Ascending aorta (tissue), 2 donors: Measurements from ENCODE around the gene ANGEL2. TPM values are rescaled to one million over a fixed set of nuclear protein-coding genes. Genes with fewer than 3 reads are reported as not detected.
A peak's percentile ranks its signal among the peaks of the same experiment; 100 is the strongest.

Source experiments
- DNase-seq, 2 donors: peaks; one replicate each; pipeline ENCODE4 v3.0.0-alpha.2; 2019; ENCODE audit warnings: low spot score in 2 of 2
- H3K27ac ChIP-seq, 2 donors: fragments of 200-600 bp; sonication (generic); one replicate each; pipeline ENCODE4 v1.5.1; 2016 to 2017; ENCODE audit warnings: mild to moderate bottlenecking in 1 of 2
- H3K27me3 ChIP-seq: fragments of 200-600 bp; sonication (generic); one replicate; pipeline ENCODE4 v1.5.1; 2017
- H3K36me3 ChIP-seq, 2 donors: fragments of 200-600 bp; sonication (generic); one replicate each; pipeline ENCODE4 v1.5.1; 2016
- H3K4me1 ChIP-seq, 2 donors: fragments of 200-600 bp; sonication (generic); one replicate each; pipeline ENCODE4 v1.5.1; 2016 to 2017; ENCODE audit warnings: mild to moderate bottlenecking in 1 of 2
- H3K4me3 ChIP-seq, 2 donors: fragments of 200-600 bp; sonication (generic); one replicate each; pipeline ENCODE4 v1.5.1; 2016 to 2017; ENCODE audit warnings: mild to moderate bottlenecking in 1 of 2
- H3K9me3 ChIP-seq, 2 donors: fragments of 200-600 bp; sonication (generic); one replicate each; pipeline ENCODE4 v1.5.1; 2016
- intact Hi-C: fragments of 100-400 bp; cut with DNase I; formaldehyde crosslinking; loops from one replicate; pipeline ENCODE4 v1.15.1; 2023
- total RNA-seq: library from RNA; depleted of rRNA; stranded (reverse); fragments of >200 nt; gene quantifications from one replicate; pipeline ENCODE4 v1.1.0, GENCODE V29; 2016
- TF ChIP-seq, protein P1 (sequence below), 3 experiments: fragments of 200-600 bp in 2 of 3; fragments of 450-650 bp in 1 of 3; sonication (generic) in 2 of 3; IDR thresholded peaks; one replicate each; pipeline ENCODE4 v1.5.1; 2016 to 2019; ENCODE audit warnings: antibody characterized with exemption in 3 of 3, mild to moderate bottlenecking in 1 of 3, moderate library complexity in 1 of 3

Gene ANGEL2
- total RNA-seq, 1 donor from 2014 or later, result 36.7 TPM

DNA sequence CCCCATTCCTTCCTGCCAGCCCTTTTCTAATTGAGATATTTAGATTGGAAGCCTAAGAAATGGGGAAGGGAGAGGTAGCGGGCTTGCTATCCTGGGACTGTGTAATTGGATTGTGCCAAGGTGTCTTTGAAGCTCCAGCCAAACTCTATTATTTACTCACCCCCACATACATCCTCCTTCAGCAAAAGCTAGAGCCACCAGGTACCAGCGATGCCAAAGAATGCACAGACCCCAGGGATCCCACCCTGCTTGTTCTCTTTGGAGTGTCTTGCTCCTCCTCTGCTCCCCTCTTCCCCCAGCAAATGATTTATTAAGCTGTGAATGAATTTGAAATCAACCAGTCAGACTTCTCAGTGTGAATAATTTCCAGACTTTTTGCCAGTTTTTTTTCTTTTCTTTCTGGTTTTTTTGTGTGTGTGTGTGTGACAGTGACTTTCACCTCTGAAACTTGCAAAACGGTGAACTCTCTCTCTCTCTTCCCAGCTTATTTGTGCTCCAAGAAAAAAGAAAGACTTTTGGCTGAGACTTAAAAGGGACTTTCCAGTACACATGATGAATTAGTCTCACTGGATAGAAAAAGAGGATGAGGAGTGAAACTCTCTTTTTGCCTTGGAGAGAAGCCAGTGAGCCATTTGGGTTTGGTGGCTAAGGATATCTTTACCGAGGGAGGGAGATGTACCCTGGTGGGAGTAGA, 63.6 kb downstream of the ANGEL2 start:
- intact Hi-C loops, result no loop called here
- TF ChIP-seq, protein P1, sequence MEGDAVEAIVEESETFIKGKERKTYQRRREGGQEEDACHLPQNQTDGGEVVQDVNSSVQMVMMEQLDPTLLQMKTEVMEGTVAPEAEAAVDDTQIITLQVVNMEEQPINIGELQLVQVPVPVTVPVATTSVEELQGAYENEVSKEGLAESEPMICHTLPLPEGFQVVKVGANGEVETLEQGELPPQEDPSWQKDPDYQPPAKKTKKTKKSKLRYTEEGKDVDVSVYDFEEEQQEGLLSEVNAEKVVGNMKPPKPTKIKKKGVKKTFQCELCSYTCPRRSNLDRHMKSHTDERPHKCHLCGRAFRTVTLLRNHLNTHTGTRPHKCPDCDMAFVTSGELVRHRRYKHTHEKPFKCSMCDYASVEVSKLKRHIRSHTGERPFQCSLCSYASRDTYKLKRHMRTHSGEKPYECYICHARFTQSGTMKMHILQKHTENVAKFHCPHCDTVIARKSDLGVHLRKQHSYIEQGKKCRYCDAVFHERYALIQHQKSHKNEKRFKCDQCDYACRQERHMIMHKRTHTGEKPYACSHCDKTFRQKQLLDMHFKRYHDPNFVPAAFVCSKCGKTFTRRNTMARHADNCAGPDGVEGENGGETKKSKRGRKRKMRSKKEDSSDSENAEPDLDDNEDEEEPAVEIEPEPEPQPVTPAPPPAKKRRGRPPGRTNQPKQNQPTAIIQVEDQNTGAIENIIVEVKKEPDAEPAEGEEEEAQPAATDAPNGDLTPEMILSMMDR (IDR thresholded peaks at IDR 0.05), result no peak
- no peaks in the 10 kb centered on the region for H3K36me3 ChIP-seq
- peaks cover 0 to 8% of the 10 kb centered on the region in 2 donors for H3K4me1 ChIP-seq
- H3K4me3 ChIP-seq, result peak overlapping the region; percentile 68 to 77
- DNase-seq, result no peak
- H3K9me3 ChIP-seq, result no peaks in the 10 kb centered on the region
- H3K27ac ChIP-seq, result no peak overlapping the region
- no peaks in the 10 kb centered on the region for H3K27me3 ChIP-seq

DNA sequence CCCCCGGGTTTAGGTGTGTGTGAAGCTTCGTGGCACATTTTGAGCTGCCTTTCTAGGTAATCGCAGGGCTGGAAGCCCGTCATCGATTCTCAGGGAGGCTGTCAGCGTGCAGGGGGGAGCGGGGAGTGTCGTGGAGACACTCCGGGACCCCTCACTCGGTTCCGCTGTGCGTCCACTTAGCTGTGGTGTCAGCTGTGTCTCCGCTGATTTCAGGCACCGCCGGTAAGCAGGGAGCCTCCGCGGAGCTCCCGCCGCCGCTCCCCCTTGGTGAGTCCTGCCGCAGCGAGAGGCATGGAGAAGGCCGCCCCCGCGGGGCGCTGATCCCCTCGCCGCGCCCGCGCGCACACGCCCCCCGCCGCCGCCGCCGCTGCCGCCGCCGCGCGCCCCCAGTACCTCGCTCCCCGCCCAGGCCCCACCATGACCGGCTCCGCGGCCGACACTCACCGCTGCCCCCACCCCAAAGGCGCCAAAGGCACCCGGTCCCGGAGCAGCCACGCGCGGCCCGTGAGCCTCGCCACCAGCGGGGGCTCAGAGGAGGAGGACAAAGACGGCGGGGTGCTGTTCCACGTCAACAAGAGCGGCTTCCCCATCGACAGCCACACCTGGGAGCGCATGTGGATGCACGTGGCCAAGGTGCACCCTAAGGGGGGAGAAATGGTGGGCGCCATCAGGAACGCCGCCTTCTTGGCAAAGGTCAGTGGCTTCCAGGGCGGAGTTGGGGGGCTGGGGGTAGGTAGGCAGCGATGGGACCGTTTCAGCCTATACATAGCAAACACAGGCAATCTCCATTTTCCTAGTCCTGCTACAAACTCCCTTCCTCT, 64.3 kb downstream of the ANGEL2 start:
- Histone ChIP-seq H3K27me3 (no peaks in the 10 kb centered on the region), H3K9me3 (no peaks in the 10 kb centered on the region), H3K27ac (no peak overlapping the region), H3K4me3 (peak overlapping the region; percentile 68 to 77), H3K36me3 (no peaks in the 10 kb centered on the region), H3K4me1 (peaks cover 0 to 8% of the 10 kb centered on the region in 2 donors)
- no peak for DNase-seq
- TF ChIP-seq, protein P1 (IDR thresholded peaks at IDR 0.05), result no peak
- intact Hi-C loops, result no loop called here

- H3K36me3 ChIP-seq, result no peaks in the 10 kb centered on the region
- intact Hi-C loops, result no loop called here
- TF ChIP-seq, protein P1 (IDR thresholded peaks at IDR 0.05), result no peak
- H3K9me3 ChIP-seq, result no peaks in the 10 kb centered on the region
- no peaks in the 10 kb centered on the region for H3K27me3 ChIP-seq
- no peak within 1 kb of the TSS for H3K27ac ChIP-seq
- DNase-seq, result peak; percentile 46 to 91
- H3K4me3 ChIP-seq, result peak within 1 kb of the TSS; percentile 68 to 77
- H3K4me1 ChIP-seq, result peaks cover 0 to 8% of the 10 kb centered on the region in 2 donors
Observed at GRCh38 chr1:212950243-212951125, 65.2 kb downstream of the ANGEL2 start, which contains the start of gene VASH2. Gene VASH2, plus strand, starts transcription at chr1:212950541. Its CDS starts 1,002 bp downstream, at chr1:212951543.

- Histone ChIP-seq H3K4me3 (peak overlapping the region; percentile 68 to 77), H3K36me3 (no peaks in the 10 kb centered on the region), H3K4me1 (peaks cover 0 to 8% of the 10 kb centered on the region in 2 donors), H3K9me3 (no peaks in the 10 kb centered on the region), H3K27me3 (no peaks in the 10 kb centered on the region), H3K27ac (no peak overlapping the region)
- no peak for DNase-seq
- TF ChIP-seq, protein P1 (IDR thresholded peaks at IDR 0.05), result no peak
- intact Hi-C loops, result no loop called here
Observed at GRCh38 chr1:212949771-212950170, 65.9 kb downstream of the ANGEL2 start.

- H3K27me3 ChIP-seq, result no peaks in the 10 kb centered on the region
- intact Hi-C loops, result no loop called here
- no peak overlapping the region for H3K4me3 ChIP-seq
- H3K36me3 ChIP-seq, result no peaks in the 10 kb centered on the region
- H3K9me3 ChIP-seq, result no peaks in the 10 kb centered on the region
- peaks cover 0 to 8% of the 10 kb centered on the region in 2 donors for H3K4me1 ChIP-seq
- H3K27ac ChIP-seq, result no peak overlapping the region
- DNase-seq, result no peak
- TF ChIP-seq, protein P1 (IDR thresholded peaks at IDR 0.05), result no peak
Observed at GRCh38 chr1:212946872-212947271, 68.8 kb downstream of the ANGEL2 start.
